Gastrocnemius medialis (tissue), 4 donors: Measurements from ENCODE around the gene ACCSL.

Experiments
- CTCF ChIP-seq, 5 experiments: fragments of 450-650 bp in 3 of 5; fragments of 200-600 bp in 2 of 5; sonication (generic) in 2 of 5; IDR thresholded peaks in 4 of 5; conservative IDR thresholded peaks in 1 of 5; 1 replicate in 4 of 5; 2 replicates in 1 of 5; pipeline ENCODE4 v1.5.1; 2016 to 2019; ENCODE audit warnings: antibody characterized with exemption in 5 of 5, mild to moderate bottlenecking in 3 of 5, moderate library complexity in 3 of 5
- POLR2A ChIP-seq, 2 donors: fragments of 450-650 bp; IDR thresholded peaks; one replicate each; pipeline ENCODE4 v1.6.1; 2017; ENCODE audit warnings: antibody characterized with exemption in 2 of 2, mild to moderate bottlenecking in 2 of 2, moderate library complexity in 2 of 2

GRCh38 chr11:44015624-44016007 lies 32.2 kb upstream of the ACCSL start:
- no peak for TF ChIP-seq CTCF (IDR thresholded peaks at IDR 0.05 in 4 of 5, conservative IDR thresholded peaks at IDR 0.05 in 1 of 5)
- TF ChIP-seq POLR2A (IDR thresholded peaks at IDR 0.05), result no peak
